SU-DHL-6 (cell line): Measurements from ENCODE around the gene DOK1.

Experiments used
- H2AFZ ChIP-seq: fragments of 200-600 bp; sonication (generic); 2 replicates; pipeline ENCODE4 v1.6.1; 2014; ENCODE audit warnings: low read depth, mild to moderate bottlenecking, moderate library complexity, mixed read lengths, antibody characterized with exemption, low read length; ENCODE audit not compliant: severe bottlenecking
- H3F3A ChIP-seq: fragments of 200-600 bp; shearing (Covaris generic); 2 replicates; pipeline ENCODE4 v1.6.0; 2016; ENCODE audit warnings: antibody characterized with exemption, mild to moderate bottlenecking; ENCODE audit not compliant: insufficient read depth
- H3K27ac ChIP-seq: fragments of 200-600 bp; sonication (generic); 2 replicates; pipeline ENCODE4 v1.5.1; 2016; ENCODE audit warnings: low read depth, mild to moderate bottlenecking, low read length, moderate library complexity, mixed read lengths
- H3K27me3 ChIP-seq: fragments of 200-600 bp; sonication (generic), shearing (Covaris generic); 2 replicates; pipeline ENCODE4 v1.6.0; 2014; ENCODE audit warnings: mild to moderate bottlenecking, low read length
- H3K36me3 ChIP-seq: fragments of 200-600 bp; sonication (generic); 2 replicates; pipeline ENCODE4 v1.6.1; 2014; ENCODE audit warnings: mild to moderate bottlenecking, low read length, mixed read lengths
- H3K4me2 ChIP-seq: fragments of 300-600, 200-600 bp; shearing (Covaris generic), sonication (generic); 2 replicates; pipeline ENCODE4 v1.6.0; 2014; ENCODE audit warnings: low read length, low read depth, mild to moderate bottlenecking; ENCODE audit not compliant: poor library complexity, severe bottlenecking
- H3K4me3 ChIP-seq: fragments of 200-600 bp; sonication (generic); 2 replicates; pipeline ENCODE4 v1.5.1; 2014; ENCODE audit warnings: antibody characterized with exemption, low read length, mild to moderate bottlenecking, mixed read lengths; ENCODE audit not compliant: insufficient read depth, poor library complexity, severe bottlenecking
- H3K79me2 ChIP-seq: fragments of 200-600 bp; sonication (generic); 2 replicates; pipeline ENCODE4 v1.6.1; 2014; ENCODE audit warnings: mild to moderate bottlenecking, low read length, moderate library complexity; ENCODE audit not compliant: insufficient read depth
- H3K9ac ChIP-seq: fragments of 200-600 bp; sonication (generic); 2 replicates; pipeline ENCODE4 v1.7.0; 2014; ENCODE audit warnings: mild to moderate bottlenecking, low read length
- H3K9me2 ChIP-seq: fragments of 200-600 bp; sonication (generic); replicated peaks from 2 replicates; pipeline ENCODE4 v1.6.1; 2014; ENCODE audit warnings: low read length; ENCODE audit not compliant: insufficient read depth
- H3K9me3 ChIP-seq: fragments of 200-600 bp; sonication (generic); 2 replicates; pipeline ENCODE4 v1.6.1; 2014; ENCODE audit warnings: low read length, mixed read lengths; ENCODE audit not compliant: insufficient read depth
- H4K20me1 ChIP-seq: fragments of 200-600 bp; sonication (generic); 2 replicates; pipeline ENCODE4 v1.6.1; 2014; ENCODE audit warnings: low read depth, mild to moderate bottlenecking, antibody characterized with exemption, low read length, moderate library complexity, mixed read lengths
- CTCF ChIP-seq: fragments of 200-600 bp; sonication (generic); IDR thresholded peaks from one replicate; pipeline ENCODE4 v1.5.1; 2017; ENCODE audit warnings: antibody characterized with exemption, mild to moderate bottlenecking, low read length, moderate library complexity; ENCODE audit not compliant: insufficient read depth, poor library complexity, severe bottlenecking
- EZH2phosphoT487 ChIP-seq: fragments of 200-600 bp; sonication (generic), shearing (Covaris generic); conservative IDR thresholded peaks from 2 replicates; pipeline ENCODE4 v1.6.1; 2018; ENCODE audit warnings: mild to moderate bottlenecking, antibody characterized with exemption, low read length, moderate library complexity, mixed read lengths

Gene DOK1

GRCh38 chr2:74553892-74554819 lies at the start of gene DOK1, which contains the start of gene LOXL3:
DOK1 (plus strand) TSS chr2:74554720; CDS start chr2:74554755, 35 bp downstream.
LOXL3 (minus strand) TSS chr2:74553942; CDS start chr2:74552634, 1,308 bp downstream.
- Histone ChIP-seq H3K36me3 (no peaks in the 10 kb centered on the region), H3K79me2 (no peaks in the 10 kb centered on the region), H2AFZ (peak within 1 kb of the TSS; percentile 95), H3K9ac (peak within 1 kb of the TSS; percentile 73), H3K27me3 (no peaks in the 10 kb centered on the region), H4K20me1 (no peaks in the 10 kb centered on the region), H3K9me3 (no peaks in the 10 kb centered on the region), H3K9me2 (no peaks in the 10 kb centered on the region), H3K4me3 (peak within 1 kb of the TSS; percentile 84), H3F3A (no peaks in the 10 kb centered on the region), H3K27ac (no peak within 1 kb of the TSS), H3K4me2 (peak within 1 kb of the TSS; percentile 69)
- TF ChIP-seq EZH2phosphoT487: no peak
- TF ChIP-seq CTCF: no peak

GRCh38 chr2:74505448-74506246 lies 48.9 kb upstream of the DOK1 start:
- H3F3A ChIP-seq: peaks cover 4% of the 10 kb centered on the region; the same call in 1 of the 2 replicates
- no peaks in the 10 kb centered on the region for H3K9me2 ChIP-seq
- H3K4me2 ChIP-seq: no peak overlapping the region
- no peaks in the 10 kb centered on the region for H3K9me3 ChIP-seq
- H3K79me2 ChIP-seq: 0 out of 2 replicates have a peak, but pooled peaks cover 3% of the 10 kb centered on the region
- no peaks in the 10 kb centered on the region for H3K36me3 ChIP-seq
- no peaks in the 10 kb centered on the region for H3K27me3 ChIP-seq
- no peak overlapping the region for H3K27ac ChIP-seq
- TF ChIP-seq CTCF (no peak), EZH2phosphoT487 (no peak)
- H3K4me3 ChIP-seq: no peak overlapping the region
- no peak overlapping the region for H2AFZ ChIP-seq
- H3K9ac ChIP-seq: no peak overlapping the region
- no peaks in the 10 kb centered on the region for H4K20me1 ChIP-seq

- Histone ChIP-seq H3F3A (peaks cover 4% of the 10 kb centered on the region; the same call in 1 of the 2 replicates), H3K36me3 (no peaks in the 10 kb centered on the region), H3K4me3 (peak within 1 kb of the TSS; percentile 70), H3K27ac (peak within 1 kb of the TSS; percentile 90), H3K4me2 (peak within 1 kb of the TSS; percentile 66), H3K9ac (peak within 1 kb of the TSS; percentile 68), H4K20me1 (no peaks in the 10 kb centered on the region), H3K27me3 (no peaks in the 10 kb centered on the region), H2AFZ (peak within 1 kb of the TSS; percentile 98), H3K9me2 (no peaks in the 10 kb centered on the region), H3K79me2 (0 out of 2 replicates have a peak, but pooled peaks cover 3% of the 10 kb centered on the region), H3K9me3 (no peaks in the 10 kb centered on the region)
- TF ChIP-seq EZH2phosphoT487 (no peak), CTCF (peak; percentile 68)
Measured at GRCh38 chr2:74507145-74507925, 47.2 kb upstream of the DOK1 start, which contains the start of gene PCGF1. PCGF1 (minus strand) TSS chr2:74507695; CDS start chr2:74507668, 27 bp downstream.
